HG03342 (cell line): ENCODE measurements around the gene FNIP2.
"Not testable (repeated sequence)": the region's sequence is repeated elsewhere in the genome, so short reads cannot be mapped to it uniquely, and the experiment has no call there.

ENCODE experiments used
- ATAC-seq: cut with Tn5 transposase; IDR thresholded peaks from one replicate; pipeline ENCODE4 v1.9.1; 2021; ENCODE audit warnings: mild to moderate bottlenecking, moderate library complexity; ENCODE audit not compliant: unreplicated experiment

The FNIP2 gene

GRCh38 chr4:158788516-158788915, 19.7 kb downstream of the FNIP2 start:
- no peak for ATAC-seq

- ATAC-seq: no peak
Measured at GRCh38 chr4:158789853-158790252, 21.0 kb downstream of the FNIP2 start.

- ATAC-seq: no peak
Measured at GRCh38 chr4:158793021-158793420, 24.2 kb downstream of the FNIP2 start.

GRCh38 chr4:158793430-158793829, 24.6 kb downstream of the FNIP2 start:
- ATAC-seq: not testable (repeated sequence)

GRCh38 chr4:158796370-158797140, 27.7 kb downstream of the FNIP2 start:
- ATAC-seq: no peak

GRCh38 chr4:158798062-158798461, 29.2 kb downstream of the FNIP2 start:
- no peak for ATAC-seq

- ATAC-seq: no peak
Measured at GRCh38 chr4:158799013-158799770, 30.4 kb downstream of the FNIP2 start.

GRCh38 chr4:158799856-158800255, 31.0 kb downstream of the FNIP2 start:
- no peak for ATAC-seq

GRCh38 chr4:158801066-158801465, 32.2 kb downstream of the FNIP2 start:
- no peak for ATAC-seq

GRCh38 chr4:158801677-158802076, 32.9 kb downstream of the FNIP2 start:
- no peak for ATAC-seq

- ATAC-seq: no peak
Measured at GRCh38 chr4:158802914-158803313, 34.1 kb downstream of the FNIP2 start.

- no peak for ATAC-seq
Measured at GRCh38 chr4:158805635-158806471, 37.0 kb downstream of the FNIP2 start.

GRCh38 chr4:158807691-158808090, 38.9 kb downstream of the FNIP2 start:
- no peak for ATAC-seq

- ATAC-seq: no peak
Measured at GRCh38 chr4:158808399-158808798, 39.6 kb downstream of the FNIP2 start.

GRCh38 chr4:158809208-158809607, 40.4 kb downstream of the FNIP2 start:
- ATAC-seq: peak; percentile 2

GRCh38 chr4:158809611-158810486, 41.0 kb downstream of the FNIP2 start:
- ATAC-seq: peak; percentile 77

- peak; percentile 21 for ATAC-seq
Measured at GRCh38 chr4:158810487-158811215, 41.8 kb downstream of the FNIP2 start.

- no peak for ATAC-seq
Measured at GRCh38 chr4:158811216-158811540, 42.4 kb downstream of the FNIP2 start.

- peak; percentile 32 for ATAC-seq
Measured at GRCh38 chr4:158811704-158812103, 42.9 kb downstream of the FNIP2 start.

- no peak for ATAC-seq
Measured at GRCh38 chr4:158812133-158812532, 43.3 kb downstream of the FNIP2 start.
